K562 (cell line): ENCODE results near the gene DHRS11. TPM values are rescaled to one million over a fixed set of nuclear protein-coding genes. Genes with fewer than 3 reads are reported as not detected.

Source experiments
- GTF2E2 ChIP-seq: fragments of 200-800 bp; sonication (Bioruptor generic); IDR thresholded peaks from 2 replicates; pipeline ENCODE4 v1.6.1; 2016; ENCODE audit warnings: missing genetic modification characterization, missing compliant biosample characterization
- HMGXB4 ChIP-seq: sonication (generic); formaldehyde crosslinking; IDR thresholded peaks from 2 replicates; pipeline ENCODE4 v1.8.1; 2023; ENCODE audit warnings: mild to moderate bottlenecking, missing genetic modification reagents
- LCOR ChIP-seq: sonication (generic); formaldehyde crosslinking; IDR thresholded peaks from 2 replicates; pipeline ENCODE4 v1.8.0; 2022; ENCODE audit warnings: mild to moderate bottlenecking, missing genetic modification reagents
- MLLT1 ChIP-seq, 2 experiments: fragments of 450-650 bp; IDR thresholded peaks; 2 replicates each; pipeline ENCODE4 v1.6.1; 2016
- MLX ChIP-seq, 2 experiments: fragments of 450-650 bp in 1 of 2; sonication (generic) in 1 of 2; formaldehyde crosslinking; conservative IDR thresholded peaks; 2 replicates each; pipeline versions ENCODE4 v1.4.0 to v1.8.1; 2020 to 2022; ENCODE audit warnings: mild to moderate bottlenecking in 1 of 2, missing genetic modification reagents in 1 of 2
- RBFOX2 ChIP-seq: fragments of 200-400 bp; formaldehyde crosslinking; IDR thresholded peaks from 2 replicates; pipeline ENCODE4 v1.6.1; 2017; ENCODE audit warnings: low read depth, mild to moderate bottlenecking, low read length, moderate library complexity
- SLC30A9 ChIP-seq: fragments of 250-450 bp; sonication (Bioruptor Pico); IDR thresholded peaks from 2 replicates; pipeline ENCODE4 v1.8.0; 2022; ENCODE audit warnings: mild to moderate bottlenecking, moderate library complexity
- SUPT5H ChIP-seq: fragments of 450-650 bp; IDR thresholded peaks from 2 replicates; pipeline ENCODE4 v1.6.1; 2016
- TCF7 ChIP-seq: sonication (generic); IDR thresholded peaks from 2 replicates; pipeline ENCODE4 v1.6.1; 2016; ENCODE audit warnings: antibody characterized with exemption, borderline replicate concordance
- TFAM ChIP-seq: fragments of 250-450 bp; sonication (Bioruptor Pico); conservative IDR thresholded peaks from 2 replicates; pipeline ENCODE4 v1.5.0; 2021; ENCODE audit warnings: mild to moderate bottlenecking, moderate library complexity
- ZNF277 ChIP-seq: fragments of 250-450 bp; sonication (Bioruptor Pico); IDR thresholded peaks from 2 replicates; pipeline ENCODE4 v1.8.0; 2022; ENCODE audit warnings: inconsistent platforms, mild to moderate bottlenecking, moderate library complexity, borderline replicate concordance
- polyA plus RNA-seq, 8 experiments: library from polyadenylated mRNA; depleted of rRNA in 4 of 8; stranded (reverse) in 5 of 8; unstranded in 3 of 8; fragments of >200 nt; fragmentation: Nextera tagmentation in 2 of 8; fragmentation: Illumina TruSeq in 1 of 8; extraction: Ambion mirVana in 2 of 8; extraction: Trizol in 1 of 8; gene quantifications; 2 replicates each; pipeline versions ENCODE4 v1.2.1 to v1.2.3, GENCODE V29; 2011 to 2014; ENCODE audit warnings: inconsistent platforms in 1 of 8, missing spikeins in 1 of 8
- total RNA-seq, 7 experiments: library from RNA; depleted of rRNA in 6 of 7; stranded (reverse); fragments of >200 nt in 6 of 7; fragmentation: Illumina TruSeq in 2 of 7; extraction: Trizol in 2 of 7; gene quantifications; 2 replicates each; pipeline versions ENCODE4 v1.2.1 to v1.2.3, GENCODE V29; 2011 to 2021; ENCODE audit warnings: low replicate concordance in 1 of 7

The DHRS11 gene
- total and polyA plus RNA-seq, 9 of the 15 experiments (the other 6 are each of a cell fraction or from before 2014, with no cell fraction given) = 15.2 to 123 (median 59.8) TPM

GRCh38 chr17:36545077-36545464 lies 46.6 kb upstream of the DHRS11 start (continued):
- no peak for TF ChIP-seq MLX (CRISPR knock-in tag; conservative IDR thresholded peaks at IDR 0.05)
- TF ChIP-seq TFAM (CRISPR knock-in tag) = no peak
- peak; percentile 82 for TF ChIP-seq RBFOX2
- 0 out of 2 replicates have a peak, but pooled peaks have one; percentile 21 for TF ChIP-seq TCF7
- TF ChIP-seq LCOR (CRISPR knock-in tag) = no peak
- TF ChIP-seq SLC30A9 (CRISPR knock-in tag) = no peak
- TF ChIP-seq ZNF277 (CRISPR knock-in tag) = no peak
- TF ChIP-seq GTF2E2 (tag) = peak; percentile 76; the same call in 1 of the 2 replicates
- peak in 1 of 2 experiments; percentile 50; a peak in 1 of 4 replicates for TF ChIP-seq MLLT1 (IDR thresholded peaks at IDR 0.05)
- TF ChIP-seq HMGXB4 (CRISPR knock-in tag) = no peak; the same call in 1 of the 2 replicates
- 0 out of 2 replicates have a peak, but pooled peaks have one; percentile 13 for TF ChIP-seq SUPT5H
